Trophoblast cell (in vitro differentiated cells and primary cell): ENCODE results near the gene TBC1D26. TPM values are rescaled to one million over a fixed set of nuclear protein-coding genes. Genes with fewer than 3 reads are reported as not detected.
"Not testable (repeated sequence)": the region's sequence is repeated elsewhere in the genome, so short reads cannot be mapped to it uniquely, and the experiment has no call there.

Source experiments
- DNase-seq, 2 donors: peaks; one replicate each; pipeline ENCODE4 v3.0.0-alpha.2; 2016
- H2AFZ ChIP-seq: 2 replicates; pipeline ENCODE4 v1.6.1; 2013; ENCODE audit warnings: low read length, moderate library complexity, mild to moderate bottlenecking; ENCODE audit not compliant: insufficient read depth, poor library complexity
- H2AK5ac ChIP-seq: 2 replicates; pipeline ENCODE4 v1.6.1; 2013; ENCODE audit warnings: mild to moderate bottlenecking, low read length
- H2BK120ac ChIP-seq: 2 replicates; pipeline ENCODE4 v1.6.1; 2013; ENCODE audit warnings: low read length, mild to moderate bottlenecking, moderate library complexity; ENCODE audit not compliant: insufficient read depth, poor library complexity
- H2BK12ac ChIP-seq: 2 replicates; pipeline ENCODE4 v1.6.1; 2013; ENCODE audit warnings: mild to moderate bottlenecking, low read length, moderate library complexity
- H2BK5ac ChIP-seq: 2 replicates; pipeline ENCODE4 v1.6.1; 2013; ENCODE audit warnings: low read length, low read depth, moderate library complexity, mild to moderate bottlenecking; ENCODE audit not compliant: poor library complexity
- H3K14ac ChIP-seq: 2 replicates; pipeline ENCODE4 v1.6.1; 2013; ENCODE audit warnings: mild to moderate bottlenecking, low read length
- H3K18ac ChIP-seq: 2 replicates; pipeline ENCODE4 v1.6.1; 2013; ENCODE audit warnings: mild to moderate bottlenecking, low read length
- H3K23ac ChIP-seq: 2 replicates; pipeline ENCODE4 v1.6.1; 2013; ENCODE audit warnings: low read length
- H3K27ac ChIP-seq: 2 replicates; pipeline ENCODE4 v1.5.1; 2013; ENCODE audit warnings: low read depth, mild to moderate bottlenecking, inconsistent platforms, low read length, moderate library complexity
- H3K27me3 ChIP-seq: 2 replicates; pipeline ENCODE4 v1.6.1; 2013; ENCODE audit warnings: inconsistent platforms, mild to moderate bottlenecking, low read length, moderate library complexity; ENCODE audit not compliant: insufficient read depth
- H3K36me3 ChIP-seq, 2 experiments: 1 replicate in 1 of 2; 2 replicates in 1 of 2; pipeline ENCODE4 v1.6.1; 2013; ENCODE audit warnings: low read length in 2 of 2, mild to moderate bottlenecking in 2 of 2, moderate library complexity in 1 of 2; ENCODE audit not compliant: insufficient read depth in 2 of 2, control insufficient read depth in 1 of 2
- H3K4ac ChIP-seq: 2 replicates; pipeline ENCODE4 v1.6.1; 2013; ENCODE audit warnings: low read depth, mild to moderate bottlenecking, low read length, moderate library complexity
- H3K4me1 ChIP-seq, 2 experiments: 1 replicate in 1 of 2; 2 replicates in 1 of 2; pipeline ENCODE4 v1.6.1; 2013; ENCODE audit warnings: low read length in 2 of 2, mild to moderate bottlenecking in 2 of 2, moderate library complexity in 1 of 2; ENCODE audit not compliant: insufficient read depth in 2 of 2, control insufficient read depth in 1 of 2
- H3K4me2 ChIP-seq: 2 replicates; pipeline ENCODE4 v1.6.1; 2013; ENCODE audit warnings: inconsistent platforms, mild to moderate bottlenecking, low read length, moderate library complexity
- H3K4me3 ChIP-seq: 2 replicates; pipeline ENCODE4 v1.5.1; 2013; ENCODE audit warnings: mild to moderate bottlenecking, low read depth, low read length, inconsistent platforms
- H3K79me1 ChIP-seq: one replicate; pipeline ENCODE4 v1.6.1; 2013; ENCODE audit warnings: low read length
- H3K79me2 ChIP-seq: 2 replicates; pipeline ENCODE4 v1.6.1; 2013; ENCODE audit warnings: low read length, mild to moderate bottlenecking; ENCODE audit not compliant: control insufficient read depth, insufficient read depth, poor library complexity
- H3K9ac ChIP-seq: 2 replicates; pipeline ENCODE4 v1.6.1; 2013; ENCODE audit warnings: mild to moderate bottlenecking, low read length
- H3K9me3 ChIP-seq: 2 replicates; pipeline ENCODE4 v1.6.1; 2013; ENCODE audit warnings: low read depth, mild to moderate bottlenecking, control low read depth, inconsistent platforms, low read length; ENCODE audit not compliant: insufficient read depth
- H4K12ac ChIP-seq: 2 replicates; pipeline ENCODE4 v1.6.1; 2013; ENCODE audit warnings: low read depth, mild to moderate bottlenecking, low read length, moderate library complexity
- H4K8ac ChIP-seq: 2 replicates; pipeline ENCODE4 v1.6.1; 2013; ENCODE audit warnings: low read depth, mild to moderate bottlenecking, low read length, moderate library complexity
- H4K91ac ChIP-seq: one replicate; pipeline ENCODE4 v1.6.1; 2013; ENCODE audit warnings: low read depth, mild to moderate bottlenecking, low read length, moderate library complexity
- WGBS: extraction: QIAGEN DNeasy Blood & Tissue Kit; methylation state at CpG from one replicate; pipeline ENCODE4 v1.1.7; 2013; ENCODE audit warnings: missing lambda C conversion rate; ENCODE audit not compliant: insufficient read length, insufficient coverage; ENCODE audit errors: extremely low coverage; 5-methylcytosine and 5-hydroxymethylcytosine counted together
- polyA plus RNA-seq: library from polyadenylated mRNA; stranded (reverse); fragments of 200-250 nt; gene quantifications from 2 replicates; pipeline ENCODE4 v1.2.3, GENCODE V29; 2013

TBC1D26 gene
- polyA plus RNA-seq, result 0.56 and 0.74 TPM in 2 replicates

DNA sequence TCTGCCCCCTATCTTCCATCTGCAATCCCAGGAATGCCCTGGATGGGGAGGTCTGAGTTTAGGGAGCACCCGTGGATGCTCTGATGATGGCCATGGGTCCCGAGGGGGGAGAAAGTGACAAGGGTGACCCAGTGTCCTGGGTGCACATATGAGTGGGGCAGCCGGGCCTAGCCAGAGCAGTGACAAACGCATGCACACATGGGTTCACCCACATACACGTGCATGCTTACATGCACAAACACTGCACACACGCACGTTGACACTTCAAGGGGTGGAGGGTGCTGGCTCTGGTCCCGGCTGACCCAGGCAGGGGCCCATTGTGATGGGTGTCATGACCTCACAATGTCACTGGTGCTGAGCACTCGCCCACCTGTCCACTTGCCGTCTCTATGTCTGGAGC, at the start of gene TBC1D26:
TBC1D26 (plus strand) TSS at position 384 of the 400 bp plus-strand sequence. CDS start 3,066 bp downstream, outside the sequence.
- not testable (repeated sequence) for H3K14ac ChIP-seq, H4K12ac ChIP-seq, H2BK12ac ChIP-seq, H2BK120ac ChIP-seq, H2AK5ac ChIP-seq, H3K79me2 ChIP-seq, H3K4me3 ChIP-seq, H3K4me1 ChIP-seq, H3K9me3 ChIP-seq, H2AFZ ChIP-seq, H4K91ac ChIP-seq, H3K9ac ChIP-seq, DNase-seq, H2BK5ac ChIP-seq, H3K23ac ChIP-seq, H3K4me2 ChIP-seq, H3K27me3 ChIP-seq, H3K79me1 ChIP-seq, H4K8ac ChIP-seq, H3K18ac ChIP-seq, H3K27ac ChIP-seq, H3K36me3 ChIP-seq, H3K4ac ChIP-seq
- no CpG with 5 or more reads among the region's 10 CpGs for WGBS

DNA sequence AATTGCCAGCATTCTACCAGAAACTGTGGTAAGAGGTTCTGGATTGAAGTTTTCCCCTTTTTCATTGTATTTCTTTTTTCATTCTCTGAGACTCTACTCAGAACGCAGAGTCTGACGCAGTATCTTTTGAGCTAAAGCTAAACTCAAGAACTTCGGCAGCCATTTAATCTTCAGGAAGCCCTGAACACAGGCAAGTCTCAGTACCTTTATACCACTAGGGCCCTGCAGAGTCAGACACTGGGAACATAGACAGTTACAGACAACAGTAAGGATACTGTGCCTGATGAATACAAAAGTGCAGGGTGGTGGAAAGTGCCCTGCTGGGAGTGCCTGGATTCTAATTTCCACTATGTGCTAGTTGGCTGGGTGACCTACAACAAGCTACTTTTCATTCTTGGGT, 48.9 kb upstream of the TBC1D26 start:
- no CpG with 5 or more reads among the region's 3 CpGs for WGBS
- H4K91ac ChIP-seq, result not testable (repeated sequence)

DNA sequence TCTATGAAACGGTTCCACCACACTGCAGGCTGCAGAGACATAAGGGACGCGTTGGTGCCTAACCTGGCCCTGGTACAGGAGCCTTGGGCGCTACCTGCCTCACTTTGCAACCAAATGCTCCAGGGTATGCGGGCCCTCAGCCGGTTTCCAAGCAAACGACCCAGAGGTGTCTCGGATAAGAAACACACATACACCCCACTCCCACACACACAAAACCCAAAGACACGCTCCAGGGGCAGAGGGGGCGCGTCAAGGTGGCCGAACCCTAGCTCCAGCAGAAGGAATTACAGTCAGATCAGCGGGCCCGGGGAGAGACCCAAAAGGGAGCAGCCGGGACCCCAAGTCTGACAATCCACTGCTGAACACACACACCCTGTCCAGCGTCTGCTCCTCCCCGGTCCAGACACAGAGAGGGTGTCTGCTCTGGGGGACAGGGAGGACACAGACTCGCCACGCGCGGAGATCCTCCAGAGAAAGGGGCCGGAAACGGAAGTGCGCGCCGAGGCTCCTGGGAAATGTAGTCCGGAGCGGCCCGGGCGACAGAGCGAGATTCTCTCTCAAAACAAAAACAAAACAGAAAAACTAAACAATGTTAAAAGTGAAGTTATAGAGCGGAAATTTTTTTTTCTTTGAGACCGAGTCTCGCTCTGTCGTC, 48.1 kb upstream of the TBC1D26 start, which contains the start of gene TRIM16:
TRIM16 (minus strand) TSS at position 488 of the 655 bp plus-strand sequence. CDS start 32,702 bp downstream, outside the sequence.
- no CpG with 5 or more reads among the region's 35 CpGs for WGBS
- H4K91ac ChIP-seq, result peak within 1 kb of the TSS; percentile 65
- not testable (repeated sequence) for H3K4me1 ChIP-seq, H2AK5ac ChIP-seq, H3K79me2 ChIP-seq, H3K27me3 ChIP-seq, H3K36me3 ChIP-seq, H3K23ac ChIP-seq, H2BK12ac ChIP-seq, H3K79me1 ChIP-seq, H3K27ac ChIP-seq, H2BK5ac ChIP-seq, H3K9me3 ChIP-seq
- H3K14ac ChIP-seq, result peak within 1 kb of the TSS; percentile 61
- H4K8ac ChIP-seq, result peak within 1 kb of the TSS; percentile 93
- peak within 1 kb of the TSS; percentile 72 for H2BK120ac ChIP-seq
- peak within 1 kb of the TSS; percentile 29 for H3K18ac ChIP-seq
- peak within 1 kb of the TSS; percentile 52 for H3K4ac ChIP-seq
- peak; percentile 43 to 75 for DNase-seq
- peak within 1 kb of the TSS; percentile 93 for H2AFZ ChIP-seq
- peak within 1 kb of the TSS; percentile 78 for H3K4me2 ChIP-seq
- peak within 1 kb of the TSS; percentile 80 for H4K12ac ChIP-seq
- peak within 1 kb of the TSS; percentile 80 for H3K4me3 ChIP-seq
- H3K9ac ChIP-seq, result peak within 1 kb of the TSS; percentile 4

More for the DNA sequence above, 48.9 kb upstream of the TBC1D26 start:
- H2BK120ac ChIP-seq, H2BK12ac ChIP-seq, H2BK5ac ChIP-seq, H3K4ac ChIP-seq, H3K9me3 ChIP-seq, H2AFZ ChIP-seq, H2AK5ac ChIP-seq, H3K18ac ChIP-seq, H3K4me1 ChIP-seq, H3K79me2 ChIP-seq, H3K4me3 ChIP-seq, H3K23ac ChIP-seq, H3K36me3 ChIP-seq, H4K12ac ChIP-seq, H3K79me1 ChIP-seq, H3K14ac ChIP-seq, H3K4me2 ChIP-seq, H4K8ac ChIP-seq, H3K27ac ChIP-seq, DNase-seq, H3K27me3 ChIP-seq, H3K9ac ChIP-seq: not testable (repeated sequence)

DNA sequence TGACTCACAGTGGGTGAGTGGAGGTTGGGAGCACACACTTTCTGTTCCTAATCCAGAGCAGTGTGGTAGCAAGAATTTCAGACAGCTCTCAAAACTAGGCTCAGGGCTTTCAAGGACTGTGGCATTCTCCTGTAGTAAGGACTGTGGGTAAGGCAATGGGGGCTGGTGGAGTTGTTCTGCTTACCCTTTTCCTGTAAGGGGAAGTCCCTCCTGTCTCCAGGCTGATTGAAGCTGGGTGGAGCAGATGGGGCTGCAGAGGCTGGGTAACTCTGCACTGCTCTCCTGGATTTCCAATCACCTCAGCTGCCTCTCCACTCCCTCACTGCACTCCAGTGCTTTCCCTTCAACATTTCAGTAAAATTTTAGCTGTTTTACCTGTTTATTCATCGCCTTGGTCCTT, 44.6 kb upstream of the TBC1D26 start:
- H3K4ac ChIP-seq, H2BK120ac ChIP-seq, H3K4me3 ChIP-seq, H4K12ac ChIP-seq, H3K4me1 ChIP-seq, H3K23ac ChIP-seq, H2AK5ac ChIP-seq, H3K4me2 ChIP-seq, H3K18ac ChIP-seq, H2BK5ac ChIP-seq, H2BK12ac ChIP-seq, H3K36me3 ChIP-seq, H3K9ac ChIP-seq, H3K79me1 ChIP-seq, H2AFZ ChIP-seq, DNase-seq, H3K14ac ChIP-seq, H3K27me3 ChIP-seq, H4K91ac ChIP-seq, H3K79me2 ChIP-seq, H3K9me3 ChIP-seq, H4K8ac ChIP-seq, H3K27ac ChIP-seq: not testable (repeated sequence)
- no CpG with 5 or more reads among the region's 1 CpG for WGBS
